CD8-positive, alpha-beta memory T cell (primary cell): ENCODE data around the gene RPS2. TPM values are rescaled to one million over a fixed set of nuclear protein-coding genes. Genes with fewer than 3 reads are reported as not detected.

Experiments
- CTCF ChIA-PET: fragments of 350-600 bp; sonication (Branson Sonifier 250); formaldehyde crosslinking; loops from one replicate; lab custom pipeline; 2021; ENCODE audit warnings: antibody characterized with exemption; lab: Charles Lee
- POLR2A ChIA-PET: fragments of 350-600 bp; sonication (Branson Sonifier 250); formaldehyde crosslinking; loops from one replicate; lab custom pipeline; 2021; ENCODE audit warnings: antibody characterized with exemption; lab: Charles Lee
- DNase-seq, 5 donors: peaks; one replicate each; pipeline versions ENCODE4 v3.0.0 to v3.0.0-alpha.2; 2020 to 2022; ENCODE audit warnings: mixed read lengths in 1 of 5
- H3K27ac ChIP-seq: one replicate; pipeline ENCODE4 v1.7.0; 2013; ENCODE audit warnings: low read depth, mild to moderate bottlenecking, low read length, moderate library complexity
- H3K27me3 ChIP-seq: 2 replicates; pipeline ENCODE4 v1.7.0; 2013; ENCODE audit warnings: low read length, mild to moderate bottlenecking; ENCODE audit not compliant: insufficient read depth, poor library complexity, severe bottlenecking
- H3K36me3 ChIP-seq: 2 replicates; pipeline ENCODE4 v1.7.0; 2013; ENCODE audit warnings: mild to moderate bottlenecking, low read length, moderate library complexity; ENCODE audit not compliant: insufficient read depth
- H3K4me1 ChIP-seq: 2 replicates; pipeline ENCODE4 v1.7.0; 2013; ENCODE audit warnings: mild to moderate bottlenecking, low read length, moderate library complexity; ENCODE audit not compliant: insufficient read depth
- H3K4me3 ChIP-seq: 2 replicates; pipeline ENCODE4 v1.7.0; 2013; ENCODE audit warnings: mild to moderate bottlenecking, low read length
- H3K9me3 ChIP-seq: 2 replicates; pipeline ENCODE4 v1.7.0; 2013; ENCODE audit warnings: mild to moderate bottlenecking, low read length
- H3K27ac Mint-ChIP-seq, 8 donors: one replicate each; pipeline ENCODE4 v1.8.0; 2020 to 2021; ENCODE audit warnings: mixed read lengths in 8 of 8, mild to moderate bottlenecking in 6 of 8, inconsistent platforms in 3 of 8, moderate library complexity in 3 of 8
- H3K27me3 Mint-ChIP-seq, 2 donors: one replicate each; pipeline ENCODE4 v1.8.0; 2020 to 2021; ENCODE audit warnings: mixed read lengths in 2 of 2, mild to moderate bottlenecking in 1 of 2, moderate library complexity in 1 of 2
- H3K36me3 Mint-ChIP-seq, 3 donors: one replicate each; pipeline ENCODE4 v1.8.0; 2020 to 2021; ENCODE audit warnings: mixed read lengths in 3 of 3, inconsistent platforms in 1 of 3, mild to moderate bottlenecking in 1 of 3
- H3K4me1 Mint-ChIP-seq, 3 donors: one replicate each; pipeline ENCODE4 v1.8.0; 2020 to 2021; ENCODE audit warnings: mixed read lengths in 3 of 3, inconsistent platforms in 1 of 3, mild to moderate bottlenecking in 1 of 3
- H3K4me3 Mint-ChIP-seq, 7 donors: one replicate each; pipeline ENCODE4 v1.8.0; 2020 to 2021; ENCODE audit warnings: mixed read lengths in 7 of 7, mild to moderate bottlenecking in 6 of 7, moderate library complexity in 4 of 7, inconsistent platforms in 2 of 7
- H3K9me3 Mint-ChIP-seq, 5 donors: one replicate each; pipeline ENCODE4 v1.8.0; 2020 to 2022; ENCODE audit warnings: mixed read lengths in 5 of 5, mild to moderate bottlenecking in 3 of 5, moderate library complexity in 2 of 5, inconsistent platforms in 1 of 5
- polyA plus RNA-seq: library from polyadenylated mRNA; unstranded; fragments of 300-500 nt; fragmentation: Illumina TruSeq; gene quantifications from one replicate; pipeline ENCODE4 v1.2.3, GENCODE V29; 2021
- total RNA-seq, 2 experiments: library from RNA; stranded (reverse); gene quantifications; one replicate each; pipeline ENCODE4 v1.2.3, GENCODE V29; 2021

RPS2 gene
- total and polyA plus RNA-seq, 3 experiments from 2014 or later: 5,023 to 5,213 (median 5,049) TPM

- peaks cover 0 to 14% (median 0%) of the 10 kb centered on the region in 3 donors for H3K36me3 Mint-ChIP-seq
- POLR2A ChIA-PET: interaction anchor here (1.0 to 1.1 kb wide), 2 partner anchors 14 to 17 kb away, joined by 3 to 4 read pairs; no protein-coding TSS in a partner anchor
- Histone ChIP-seq H3K27me3 (no peaks in the 10 kb centered on the region), H3K9me3 (no peaks in the 10 kb centered on the region), H3K36me3 (no peaks in the 10 kb centered on the region), H3K4me1 (peaks cover 42% of the 10 kb centered on the region), H3K4me3 (peak overlapping the region; percentile 69), H3K27ac (peak overlapping the region; percentile 79)
- peak in 1 of 5 donors; percentile 37 for DNase-seq
- H3K27ac Mint-ChIP-seq: peak overlapping the region; percentile 62 to 97 (median 92)
- H3K4me1 Mint-ChIP-seq: peaks cover 28 to 59% (median 30%) of the 10 kb centered on the region in 3 donors
- no peaks in the 10 kb centered on the region for H3K27me3 Mint-ChIP-seq
- CTCF ChIA-PET: interaction anchor here (1.2 kb wide), 1 partner anchor 14 kb away, joined by 3 read pairs; no protein-coding TSS in a partner anchor
- H3K9me3 Mint-ChIP-seq: no peaks in the 10 kb centered on the region
- H3K4me3 Mint-ChIP-seq: peak overlapping the region; percentile 74 to 93 (median 88)
These were observed 43.4 kb upstream of the RPS2 start for GRCh38 chr16:2008009-2008526.

GRCh38 chr16:2007081-2007836 lies 42.6 kb upstream of the RPS2 start:
- H3K27me3 Mint-ChIP-seq: no peaks in the 10 kb centered on the region
- Histone ChIP-seq H3K9me3 (no peaks in the 10 kb centered on the region), H3K27me3 (no peaks in the 10 kb centered on the region), H3K4me3 (peak overlapping the region; percentile 69), H3K27ac (peak overlapping the region; percentile 79), H3K36me3 (peaks cover 4% of the 10 kb centered on the region), H3K4me1 (peaks cover 42% of the 10 kb centered on the region)
- no peaks in the 10 kb centered on the region for H3K9me3 Mint-ChIP-seq
- no peak for DNase-seq
- H3K4me1 Mint-ChIP-seq: peaks cover 28 to 61% (median 30%) of the 10 kb centered on the region in 3 donors
- peak overlapping the region; percentile 62 to 97 (median 90) for H3K27ac Mint-ChIP-seq
- peaks cover 0 to 17% (median 0%) of the 10 kb centered on the region in 3 donors for H3K36me3 Mint-ChIP-seq
- POLR2A ChIA-PET: interaction anchor here (1.1 kb wide), 1 partner anchor 16 kb away, joined by 4 read pairs; no protein-coding TSS in a partner anchor
- H3K4me3 Mint-ChIP-seq: peak overlapping the region; percentile 74 to 93 (median 88)
- CTCF ChIA-PET: interaction anchor here (1.2 kb wide), 1 partner anchor 15 kb away, joined by 3 read pairs; no protein-coding TSS in a partner anchor

- Histone ChIP-seq H3K27ac (no peak overlapping the region), H3K36me3 (peaks cover 10% of the 10 kb centered on the region), H3K4me3 (no peak overlapping the region), H3K27me3 (no peaks in the 10 kb centered on the region), H3K9me3 (no peaks in the 10 kb centered on the region), H3K4me1 (peaks cover 42% of the 10 kb centered on the region)
- no peak for DNase-seq
- ChIA-PET CTCF (interaction anchor here (1.2 kb wide), 1 partner anchor 149 kb away, joined by 3 read pairs; no protein-coding TSS in a partner anchor), POLR2A (no interaction called here)
- peak overlapping the region in 3 of 7 donors; percentile 37 to 83 (median 64) for H3K4me3 Mint-ChIP-seq
- H3K27ac Mint-ChIP-seq: peak overlapping the region in 4 of 8 donors; percentile 55 to 84 (median 72)
- H3K4me1 Mint-ChIP-seq: peaks cover 28 to 62% (median 30%) of the 10 kb centered on the region in 3 donors
- peaks cover 0 to 24% (median 0%) of the 10 kb centered on the region in 3 donors for H3K36me3 Mint-ChIP-seq
- no peaks in the 10 kb centered on the region for H3K9me3 Mint-ChIP-seq
- H3K27me3 Mint-ChIP-seq: no peaks in the 10 kb centered on the region
These were observed 41.7 kb upstream of the RPS2 start for GRCh38 chr16:2006317-2006716.

- H3K9me3 ChIP-seq: no peaks in the 10 kb centered on the region
- H3K9me3 Mint-ChIP-seq: no peaks in the 10 kb centered on the region
- peaks cover 40% of the 10 kb centered on the region for H3K4me1 ChIP-seq
- H3K27ac ChIP-seq: no peak overlapping the region
- H3K27me3 ChIP-seq: no peaks in the 10 kb centered on the region
- POLR2A ChIA-PET: interaction anchor here (0.8 kb wide), 1 partner anchor 41 kb away, joined by 3 read pairs; the partner anchor contains the start of gene RPS2
- CTCF ChIA-PET: interaction anchor here (1.2 to 3.1 kb wide), 2 partner anchors 135 to 149 kb away, joined by 3 to 23 read pairs; no protein-coding TSS in a partner anchor
- H3K36me3 Mint-ChIP-seq: peaks cover 0 to 31% (median 2%) of the 10 kb centered on the region in 3 donors
- peaks cover 28 to 62% (median 30%) of the 10 kb centered on the region in 3 donors for H3K4me1 Mint-ChIP-seq
- H3K27me3 Mint-ChIP-seq: no peaks in the 10 kb centered on the region
- peak overlapping the region in 1 of 8 donors; percentile 54 for H3K27ac Mint-ChIP-seq
- H3K4me3 Mint-ChIP-seq: peak overlapping the region in 2 of 7 donors; percentile 44 to 71
- H3K4me3 ChIP-seq: no peak overlapping the region
- peaks cover 12% of the 10 kb centered on the region for H3K36me3 ChIP-seq
- DNase-seq: no peak
These were observed 41.0 kb upstream of the RPS2 start for GRCh38 chr16:2005646-2006045.

DNA sequence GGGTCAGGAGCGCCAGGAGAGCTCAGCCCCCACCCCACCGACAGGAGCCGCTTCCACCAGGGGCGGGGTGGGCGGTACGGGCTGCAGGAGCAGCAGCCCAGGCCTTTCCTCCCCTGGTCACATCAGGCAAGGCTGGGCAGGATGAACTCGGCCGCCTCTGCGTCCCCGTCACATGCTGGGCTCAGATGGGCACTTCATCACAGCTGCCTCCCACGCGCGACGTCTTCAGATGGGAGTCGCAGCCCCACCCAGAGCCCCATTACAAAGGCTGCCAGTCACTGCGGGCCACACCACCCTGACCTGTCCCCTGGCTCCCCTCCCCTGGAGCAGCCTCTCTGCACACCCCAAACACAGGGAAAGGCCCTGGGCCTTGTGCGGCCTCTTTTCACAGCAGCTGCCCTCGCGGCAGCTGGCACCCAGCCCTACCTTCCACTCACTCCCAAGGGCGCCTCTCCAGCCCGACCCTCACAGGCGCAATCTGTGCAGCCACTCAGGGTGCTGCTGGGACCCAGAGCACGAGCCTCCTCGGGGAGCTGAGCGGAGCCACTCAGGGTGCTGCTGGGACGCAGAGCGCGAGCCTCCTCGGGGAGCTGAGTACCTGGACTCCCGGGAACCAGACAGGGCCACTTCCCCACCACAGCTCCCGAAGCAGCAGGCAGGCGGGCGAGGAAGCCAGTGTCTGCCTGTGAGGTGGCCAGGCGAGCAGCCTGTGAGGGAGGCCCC lies 40.3 kb upstream of the RPS2 start:
- Histone ChIP-seq H3K4me1 (peaks cover 33% of the 10 kb centered on the region), H3K9me3 (no peaks in the 10 kb centered on the region), H3K36me3 (peaks cover 12% of the 10 kb centered on the region), H3K4me3 (no peak overlapping the region), H3K27ac (no peak overlapping the region), H3K27me3 (no peaks in the 10 kb centered on the region)
- no peaks in the 10 kb centered on the region for H3K9me3 Mint-ChIP-seq
- no peak overlapping the region for H3K4me3 Mint-ChIP-seq
- H3K36me3 Mint-ChIP-seq: peaks cover 0 to 34% (median 2%) of the 10 kb centered on the region in 3 donors
- ChIA-PET POLR2A (interaction anchor here (0.6 to 0.9 kb wide), 4 partner anchors 11 to 168 kb away, joined by 3 read pairs; partner anchors contain the start of gene RPS2), CTCF (interaction anchor here (0.8 to 3.1 kb wide), 8 partner anchors 11 to 246 kb away, joined by 3 to 23 read pairs (median 4); partner anchors contain the start of genes ECI1, RPS2, TBL3 and TRAF7)
- peak overlapping the region in 1 of 8 donors; percentile 54 for H3K27ac Mint-ChIP-seq
- no peaks in the 10 kb centered on the region for H3K27me3 Mint-ChIP-seq
- DNase-seq: no peak
- peaks cover 22 to 56% (median 24%) of the 10 kb centered on the region in 3 donors for H3K4me1 Mint-ChIP-seq

- Histone ChIP-seq H3K36me3 (peaks cover 12% of the 10 kb centered on the region), H3K27me3 (no peaks in the 10 kb centered on the region), H3K27ac (peak overlapping the region; percentile 54), H3K9me3 (no peaks in the 10 kb centered on the region), H3K4me3 (no peak overlapping the region), H3K4me1 (peaks cover 32% of the 10 kb centered on the region)
- DNase-seq: peak; percentile 74 to 88 (median 79)
- Mint-ChIP-seq H3K4me3 (no peak overlapping the region), H3K9me3 (no peaks in the 10 kb centered on the region), H3K27ac (peak overlapping the region in 1 of 8 donors; percentile 81), H3K27me3 (no peaks in the 10 kb centered on the region), H3K36me3 (peaks cover 0 to 35% (median 2%) of the 10 kb centered on the region in 3 donors), H3K4me1 (peaks cover 20 to 54% (median 24%) of the 10 kb centered on the region in 3 donors)
- CTCF ChIA-PET: interaction anchor here (0.6 to 3.1 kb wide), 22 partner anchors 9 to 247 kb away, joined by 3 to 23 read pairs (median 3); partner anchors contain the start of genes ECI1, NDUFB10, NOXO1 and NTHL1
- POLR2A ChIA-PET: interaction anchor here (0.6 to 1.0 kb wide), 5 partner anchors 10 to 169 kb away, joined by 3 to 4 read pairs (median 3); partner anchors contain the start of gene RPS2
These were observed 39.4 kb upstream of the RPS2 start for GRCh38 chr16:2003827-2004641.
